Activated CD8-positive, alpha-beta T cell treated with anti-CD3 and anti-CD28 coated beads for 36 hours (primary cell): ENCODE data around the gene EIF5A. TPM values are rescaled to one million over a fixed set of nuclear protein-coding genes. Genes with fewer than 3 reads are reported as not detected.
A peak's percentile ranks its signal among the peaks of the same experiment; 100 is the strongest.

Source experiments
- ATAC-seq: fragments of 200-7000 bp; cut with Tn5 transposase; one replicate; pipeline ENCODE4 v1.10.0; 2021; ENCODE audit warnings: mild to moderate bottlenecking, moderate library complexity
- CTCF ChIA-PET: fragments of 350-600 bp; sonication (Branson Sonifier 250); formaldehyde crosslinking; loops from one replicate; lab custom pipeline; 2021; ENCODE audit warnings: antibody characterized with exemption; lab: Charles Lee
- POLR2A ChIA-PET: fragments of 350-600 bp; sonication (Branson Sonifier 250); formaldehyde crosslinking; loops from one replicate; lab custom pipeline; 2021; ENCODE audit warnings: antibody characterized with exemption; lab: Charles Lee
- DNase-seq: peaks from one replicate; pipeline ENCODE4 v3.0.0-alpha.2; 2020
- H3K27ac Mint-ChIP-seq: one replicate; pipeline ENCODE4 v1.8.0; 2021; ENCODE audit warnings: mild to moderate bottlenecking, mixed read lengths
- H3K27me3 Mint-ChIP-seq: one replicate; pipeline ENCODE4 v1.8.0; 2021; ENCODE audit warnings: mixed read lengths
- H3K36me3 Mint-ChIP-seq: one replicate; pipeline ENCODE4 v1.8.0; 2021; ENCODE audit warnings: low read depth, mixed read lengths
- H3K4me1 Mint-ChIP-seq: one replicate; pipeline ENCODE4 v1.8.0; 2021; ENCODE audit warnings: low read depth, mixed read lengths
- H3K4me3 Mint-ChIP-seq: one replicate; pipeline ENCODE4 v1.8.0; 2021; ENCODE audit warnings: mild to moderate bottlenecking, moderate library complexity, mixed read lengths
- H3K9me3 Mint-ChIP-seq: one replicate; pipeline ENCODE4 v1.8.0; 2021; ENCODE audit warnings: mixed read lengths
- CTCF ChIP-seq: fragments of 200-600 bp; IDR thresholded peaks from one replicate; pipeline ENCODE4 v1.8.0; 2022; ENCODE audit warnings: antibody characterized with exemption, mild to moderate bottlenecking
- intact Hi-C: fragments of 100-400 bp; cut with micrococcal nuclease; formaldehyde crosslinking; loops from one replicate; pipeline ENCODE4 v1.10.0; 2022
- total RNA-seq, 2 experiments: library from RNA; stranded (reverse); gene quantifications; one replicate each; pipeline ENCODE4 v1.2.3, GENCODE V29; 2021

The EIF5A gene
- total RNA-seq, 2 experiments from 2014 or later = 1,064 TPM

GRCh38 chr17:7294614-7295153 lies 12.7 kb upstream of the EIF5A start, which contains the start of gene YBX2:
Gene YBX2, minus strand, starts transcription at chr17:7294639. Its CDS starts 139 bp downstream, at chr17:7294500.
- Mint-ChIP-seq H3K4me1 (peaks cover 14% of the 10 kb centered on the region), H3K4me3 (peak within 1 kb of the TSS; percentile 66), H3K36me3 (no peaks in the 10 kb centered on the region), H3K27ac (no peak within 1 kb of the TSS), H3K27me3 (peaks cover 23% of the 10 kb centered on the region), H3K9me3 (no peaks in the 10 kb centered on the region)
- TF ChIP-seq CTCF = no peak
- DNase-seq (peak; percentile 82), ATAC-seq (peak; percentile 90)
- intact Hi-C loops = loop anchor here (2.0 kb wide), 1 partner anchor 14 kb away; the partner anchor contains the start of gene SLC2A4
- ChIA-PET CTCF (no interaction called here), POLR2A (no interaction called here)

- Mint-ChIP-seq H3K27me3 (peaks cover 23% of the 10 kb centered on the region), H3K36me3 (no peaks in the 10 kb centered on the region), H3K27ac (no peak overlapping the region), H3K4me3 (peak overlapping the region; percentile 66), H3K4me1 (peaks cover 14% of the 10 kb centered on the region), H3K9me3 (no peaks in the 10 kb centered on the region)
- no peak for ATAC-seq
- ChIA-PET POLR2A (interaction anchor here (0.9 to 3.1 kb wide), 5 partner anchors 10 to 18 kb away, joined by 4 to 14 read pairs (median 5); partner anchors contain the start of gene SLC2A4), CTCF (interaction anchor here (0.7 to 5.9 kb wide), 26 partner anchors 7 to 250 kb away, joined by 3 to 144 read pairs (median 7); partner anchors contain the start of genes ACADVL, ACAP1, DLG4 and GABARAP)
- intact Hi-C loops = loop anchor here (2.0 kb wide), 1 partner anchor 15 kb away; the partner anchor contains the start of gene SLC2A4
- peak; percentile 33 for TF ChIP-seq CTCF
- DNase-seq = no peak
Measured at GRCh38 chr17:7295230-7296180, 11.9 kb upstream of the EIF5A start.

- ChIA-PET POLR2A (interaction anchor here (0.8 to 3.1 kb wide), 8 partner anchors 9 to 76 kb away, joined by 3 to 14 read pairs (median 4); partner anchors contain the start of gene SLC2A4), CTCF (interaction anchor here (0.7 to 5.9 kb wide), 35 partner anchors 8 to 250 kb away, joined by 3 to 144 read pairs (median 6); partner anchors contain the start of genes ACADVL, ACAP1, DLG4 and GABARAP)
- Mint-ChIP-seq H3K27ac (no peak overlapping the region), H3K27me3 (peaks cover 23% of the 10 kb centered on the region), H3K36me3 (no peaks in the 10 kb centered on the region), H3K9me3 (no peaks in the 10 kb centered on the region), H3K4me1 (peaks cover 14% of the 10 kb centered on the region), H3K4me3 (no peak overlapping the region)
- TF ChIP-seq CTCF = peak; percentile 99
- peak; percentile 35 for ATAC-seq
- DNase-seq = peak; percentile 70
- intact Hi-C loops = no loop called here
Measured at GRCh38 chr17:7296189-7296861, 11.1 kb upstream of the EIF5A start.

- Mint-ChIP-seq H3K27me3 (no peaks in the 10 kb centered on the region), H3K36me3 (peaks cover 12% of the 10 kb centered on the region), H3K4me1 (peaks cover 11% of the 10 kb centered on the region), H3K27ac (no peak overlapping the region), H3K4me3 (no peak overlapping the region), H3K9me3 (peaks cover 2% of the 10 kb centered on the region)
- intact Hi-C loops = no loop called here
- POLR2A ChIA-PET = no interaction called here
- ATAC-seq (no peak), DNase-seq (no peak)
- CTCF ChIA-PET = interaction anchor here (1.2 kb wide), 1 partner anchor 23 kb away, joined by 3 read pairs; the partner anchor contains the start of gene SLC2A4
- TF ChIP-seq CTCF = no peak
Measured at GRCh38 chr17:7304179-7304578, 3.2 kb upstream of the EIF5A start.
